WTC11 (cell line): ENCODE measurements around the gene CMC2. TPM values are rescaled to one million over a fixed set of nuclear protein-coding genes. Genes with fewer than 3 reads are reported as not detected.

Source experiments
- ATAC-seq: fragments of 200-7000 bp; cut with Tn5 transposase; 2 replicates; pipeline ENCODE4 v1.10.0; 2021; ENCODE audit warnings: mild to moderate bottlenecking, moderate library complexity
- CTCF ChIA-PET: fragments of 300-600 bp; sonication (Branson Sonifier 250); formaldehyde crosslinking; loops from one replicate; lab custom pipeline; 2021; ENCODE audit warnings: antibody characterized with exemption; lab: Charles Lee
- POLR2A ChIA-PET: fragments of 350-600 bp; sonication (Branson Sonifier 250); formaldehyde crosslinking; loops from one replicate; lab custom pipeline; 2021; ENCODE audit warnings: antibody characterized with exemption; lab: Charles Lee
- DNase-seq: peaks from one replicate; pipeline ENCODE4 v3.0.0; 2021; ENCODE audit warnings: low spot score
- H3K27ac Mint-ChIP-seq: 2 replicates; pipeline ENCODE4 v1.8.0; 2021; ENCODE audit warnings: mixed read lengths
- H3K27me3 Mint-ChIP-seq: 2 replicates; pipeline ENCODE4 v1.8.0; 2021; ENCODE audit warnings: low read depth, mild to moderate bottlenecking, moderate library complexity, mixed read lengths
- H3K36me3 Mint-ChIP-seq: 2 replicates; pipeline ENCODE4 v1.8.0; 2021; ENCODE audit warnings: mixed read lengths
- H3K4me1 Mint-ChIP-seq: 2 replicates; pipeline ENCODE4 v1.8.0; 2022; ENCODE audit warnings: mixed read lengths
- H3K4me3 Mint-ChIP-seq: 2 replicates; pipeline ENCODE4 v1.8.0; 2021; ENCODE audit warnings: mild to moderate bottlenecking, moderate library complexity, mixed read lengths
- H3K9me3 Mint-ChIP-seq: 2 replicates; pipeline ENCODE4 v1.8.0; 2021; ENCODE audit warnings: mixed read lengths
- CDX4 ChIP-seq: fragments of 250-450 bp; sonication (Bioruptor Pico); IDR thresholded peaks from 2 replicates; pipeline ENCODE4 v1.9.0; 2021; ENCODE audit warnings: moderate library complexity, mild to moderate bottlenecking, inconsistent platforms, borderline replicate concordance
- FOXJ3 ChIP-seq: sonication (generic); formaldehyde crosslinking; IDR thresholded peaks from 2 replicates; pipeline ENCODE4 v1.9.0; 2021; ENCODE audit warnings: missing genetic modification reagents, mild to moderate bottlenecking, borderline replicate concordance
- GTF2I ChIP-seq: fragments of 250-450 bp; sonication (Bioruptor Pico); conservative IDR thresholded peaks from 2 replicates; pipeline ENCODE4 v1.4.0; 2021; ENCODE audit warnings: mild to moderate bottlenecking
- ZNF219 ChIP-seq: sonication (generic); formaldehyde crosslinking; IDR thresholded peaks from 2 replicates; pipeline ENCODE4 v1.8.0; 2023; ENCODE audit warnings: missing genetic modification reagents, mild to moderate bottlenecking, borderline replicate concordance
- ZNF263 ChIP-seq: sonication (generic); formaldehyde crosslinking; IDR thresholded peaks from 2 replicates; pipeline ENCODE4 v1.8.1; 2022; ENCODE audit warnings: low read depth, mild to moderate bottlenecking, moderate library complexity, missing genetic modification reagents
- ZNF512 ChIP-seq: sonication (generic); formaldehyde crosslinking; IDR thresholded peaks from 2 replicates; pipeline ENCODE4 v1.8.1; 2022; ENCODE audit warnings: missing genetic modification reagents, borderline replicate concordance
- total RNA-seq: library from RNA; stranded (reverse); gene quantifications from 3 replicates; pipeline ENCODE4 v1.2.3, GENCODE V29; 2021
- TF ChIP-seq, protein P1 (sequence below): sonication (generic); formaldehyde crosslinking; IDR thresholded peaks from 2 replicates; pipeline ENCODE4 v1.8.1; 2023; ENCODE audit warnings: mild to moderate bottlenecking, missing genetic modification reagents
- TF ChIP-seq, protein P2 (sequence below): fragments of 250-450 bp; sonication (Bioruptor Pico); IDR thresholded peaks from 2 replicates; pipeline ENCODE4 v1.9.0; 2021; ENCODE audit warnings: mild to moderate bottlenecking
- TF ChIP-seq, protein P3 (sequence below): fragments of 200-600 bp; IDR thresholded peaks from 2 replicates; pipeline ENCODE4 v1.8.0; 2022; ENCODE audit warnings: antibody characterized with exemption
- TF ChIP-seq, protein P4 (sequence below): sonication (generic); formaldehyde crosslinking; IDR thresholded peaks from 2 replicates; pipeline ENCODE4 v1.8.1; 2023; ENCODE audit warnings: mild to moderate bottlenecking, missing genetic modification reagents, moderate library complexity

The CMC2 gene
- total RNA-seq, 1 experiment from 2014 or later, result 78.9 TPM

DNA sequence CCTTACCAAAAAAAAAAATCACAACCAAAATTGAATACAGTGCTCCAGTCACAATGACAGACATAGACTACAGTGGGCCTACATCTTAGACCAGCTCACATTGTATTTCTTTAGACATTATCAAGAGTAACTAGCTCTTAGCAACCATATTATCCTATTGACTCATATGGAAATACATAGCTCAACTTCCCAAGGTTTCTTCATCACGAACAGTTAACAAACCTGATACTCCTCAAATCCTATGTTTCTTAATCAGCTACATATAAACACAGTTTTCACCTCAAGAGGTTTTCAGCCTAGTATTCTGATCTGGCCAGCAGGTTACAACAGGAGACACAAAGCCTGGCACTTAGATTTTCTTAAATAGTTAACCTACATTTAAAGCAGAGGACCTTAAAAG is 29.7 kb downstream of the CMC2 start:
- CTCF ChIA-PET, result interaction anchor here (0.7 to 1.5 kb wide), 3 partner anchors 9 to 449 kb away, joined by 3 to 4 read pairs (median 4); no protein-coding TSS in a partner anchor
- Mint-ChIP-seq H3K27me3 (no peaks in the 10 kb centered on the region), H3K4me1 (peaks cover 4% of the 10 kb centered on the region; the same call in 1 of the 2 replicates), H3K4me3 (no peak overlapping the region), H3K36me3 (peaks cover 18% of the 10 kb centered on the region), H3K27ac (no peak overlapping the region), H3K9me3 (no peaks in the 10 kb centered on the region)
- POLR2A ChIA-PET, result interaction anchor here (0.5 kb wide), 1 partner anchor 50 kb away, joined by 7 read pairs; no protein-coding TSS in a partner anchor
- TF ChIP-seq GTF2I (CRISPR knock-in tag) (no peak), ZNF219 (CRISPR knock-in tag) (no peak), ZNF263 (CRISPR knock-in tag) (no peak), ZNF512 (CRISPR knock-in tag) (no peak)
- TF ChIP-seq, protein P1, sequence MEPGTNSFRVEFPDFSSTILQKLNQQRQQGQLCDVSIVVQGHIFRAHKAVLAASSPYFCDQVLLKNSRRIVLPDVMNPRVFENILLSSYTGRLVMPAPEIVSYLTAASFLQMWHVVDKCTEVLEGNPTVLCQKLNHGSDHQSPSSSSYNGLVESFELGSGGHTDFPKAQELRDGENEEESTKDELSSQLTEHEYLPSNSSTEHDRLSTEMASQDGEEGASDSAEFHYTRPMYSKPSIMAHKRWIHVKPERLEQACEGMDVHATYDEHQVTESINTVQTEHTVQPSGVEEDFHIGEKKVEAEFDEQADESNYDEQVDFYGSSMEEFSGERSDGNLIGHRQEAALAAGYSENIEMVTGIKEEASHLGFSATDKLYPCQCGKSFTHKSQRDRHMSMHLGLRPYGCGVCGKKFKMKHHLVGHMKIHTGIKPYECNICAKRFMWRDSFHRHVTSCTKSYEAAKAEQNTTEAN (CRISPR knock-in tag), result no peak
- TF ChIP-seq, protein P2, sequence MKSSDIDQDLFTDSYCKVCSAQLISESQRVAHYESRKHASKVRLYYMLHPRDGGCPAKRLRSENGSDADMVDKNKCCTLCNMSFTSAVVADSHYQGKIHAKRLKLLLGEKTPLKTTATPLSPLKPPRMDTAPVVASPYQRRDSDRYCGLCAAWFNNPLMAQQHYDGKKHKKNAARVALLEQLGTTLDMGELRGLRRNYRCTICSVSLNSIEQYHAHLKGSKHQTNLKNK (CRISPR knock-in tag), result no peak
- DNase-seq (no peak), ATAC-seq (no peak)

GRCh38 chr16:80974649-80975376 is 31.9 kb downstream of the CMC2 start:
- ChIA-PET POLR2A (interaction anchor here (1.1 kb wide), 1 partner anchor 11 kb away, joined by 8 read pairs; no protein-coding TSS in a partner anchor), CTCF (interaction anchor here (0.6 to 1.8 kb wide), 21 partner anchors 9 to 448 kb away, joined by 3 to 12 read pairs (median 4); partner anchors contain the start of genes ATMIN and CENPN)
- H3K9me3 Mint-ChIP-seq, result no peaks in the 10 kb centered on the region
- DNase-seq, result no peak
- H3K36me3 Mint-ChIP-seq, result peaks cover 18% of the 10 kb centered on the region
- H3K4me3 Mint-ChIP-seq, result no peak overlapping the region
- no peak for TF ChIP-seq CDX4
- TF ChIP-seq, protein P3, sequence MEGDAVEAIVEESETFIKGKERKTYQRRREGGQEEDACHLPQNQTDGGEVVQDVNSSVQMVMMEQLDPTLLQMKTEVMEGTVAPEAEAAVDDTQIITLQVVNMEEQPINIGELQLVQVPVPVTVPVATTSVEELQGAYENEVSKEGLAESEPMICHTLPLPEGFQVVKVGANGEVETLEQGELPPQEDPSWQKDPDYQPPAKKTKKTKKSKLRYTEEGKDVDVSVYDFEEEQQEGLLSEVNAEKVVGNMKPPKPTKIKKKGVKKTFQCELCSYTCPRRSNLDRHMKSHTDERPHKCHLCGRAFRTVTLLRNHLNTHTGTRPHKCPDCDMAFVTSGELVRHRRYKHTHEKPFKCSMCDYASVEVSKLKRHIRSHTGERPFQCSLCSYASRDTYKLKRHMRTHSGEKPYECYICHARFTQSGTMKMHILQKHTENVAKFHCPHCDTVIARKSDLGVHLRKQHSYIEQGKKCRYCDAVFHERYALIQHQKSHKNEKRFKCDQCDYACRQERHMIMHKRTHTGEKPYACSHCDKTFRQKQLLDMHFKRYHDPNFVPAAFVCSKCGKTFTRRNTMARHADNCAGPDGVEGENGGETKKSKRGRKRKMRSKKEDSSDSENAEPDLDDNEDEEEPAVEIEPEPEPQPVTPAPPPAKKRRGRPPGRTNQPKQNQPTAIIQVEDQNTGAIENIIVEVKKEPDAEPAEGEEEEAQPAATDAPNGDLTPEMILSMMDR, result 0 out of 2 replicates have a peak, but pooled peaks have one; percentile 38
- H3K4me1 Mint-ChIP-seq, result peaks cover 4% of the 10 kb centered on the region; the same call in 1 of the 2 replicates
- H3K27me3 Mint-ChIP-seq, result no peaks in the 10 kb centered on the region
- no peak overlapping the region; the same call in 1 of the 2 replicates for H3K27ac Mint-ChIP-seq
- 0 out of 2 replicates have a peak, but pooled peaks have one; percentile 26 for ATAC-seq

DNA sequence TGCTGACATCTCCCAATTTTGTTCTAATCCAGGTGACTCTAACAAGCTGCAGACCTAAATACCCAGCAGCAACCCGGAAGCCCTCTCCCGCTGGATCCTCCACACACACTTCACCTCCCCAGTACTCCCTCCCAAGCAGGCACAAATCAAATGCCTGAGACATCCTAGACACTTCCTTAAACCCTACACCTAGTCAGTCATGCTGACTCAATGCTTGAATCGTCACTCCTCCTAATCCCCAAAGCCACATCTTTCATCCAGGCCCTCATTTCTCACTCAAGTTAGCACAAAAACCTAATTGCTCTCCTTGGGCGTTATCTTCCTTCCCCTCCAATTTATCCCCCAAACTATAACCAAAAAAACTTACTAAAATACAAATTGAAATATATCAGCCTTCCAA is 32.7 kb downstream of the CMC2 start:
- Mint-ChIP-seq H3K36me3 (peaks cover 14% of the 10 kb centered on the region), H3K4me3 (no peak overlapping the region), H3K27me3 (no peaks in the 10 kb centered on the region), H3K9me3 (no peaks in the 10 kb centered on the region), H3K27ac (no peak overlapping the region), H3K4me1 (peaks cover 4% of the 10 kb centered on the region; the same call in 1 of the 2 replicates)
- TF ChIP-seq CDX4 (no peak), FOXJ3 (no peak)
- TF ChIP-seq, protein P4, sequence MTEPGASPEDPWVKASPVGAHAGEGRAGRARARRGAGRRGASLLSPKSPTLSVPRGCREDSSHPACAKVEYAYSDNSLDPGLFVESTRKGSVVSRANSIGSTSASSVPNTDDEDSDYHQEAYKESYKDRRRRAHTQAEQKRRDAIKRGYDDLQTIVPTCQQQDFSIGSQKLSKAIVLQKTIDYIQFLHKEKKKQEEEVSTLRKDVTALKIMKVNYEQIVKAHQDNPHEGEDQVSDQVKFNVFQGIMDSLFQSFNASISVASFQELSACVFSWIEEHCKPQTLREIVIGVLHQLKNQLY (CRISPR knock-in tag), result no peak
- ATAC-seq, result no peak
- ChIA-PET CTCF (interaction anchor here (1.1 to 1.8 kb wide), 6 partner anchors 10 to 33 kb away, joined by 3 to 12 read pairs (median 9); partner anchors contain the start of gene CENPN), POLR2A (interaction anchor here (0.6 kb wide), 1 partner anchor 20 kb away, joined by 4 read pairs; no protein-coding TSS in a partner anchor)
- no peak for DNase-seq
